LNCAP (cell line): ENCODE data around the gene TNK1.

Experiments used
- TF ChIP-seq, protein P1 (sequence below): fragments of 450-650 bp; IDR thresholded peaks from 2 replicates; pipeline ENCODE4 v1.5.1; 2017; ENCODE audit warnings: mild to moderate bottlenecking

Gene TNK1

GRCh38 chr17:7426203-7426863, 45.4 kb downstream of the TNK1 start:
- TF ChIP-seq, protein P1, sequence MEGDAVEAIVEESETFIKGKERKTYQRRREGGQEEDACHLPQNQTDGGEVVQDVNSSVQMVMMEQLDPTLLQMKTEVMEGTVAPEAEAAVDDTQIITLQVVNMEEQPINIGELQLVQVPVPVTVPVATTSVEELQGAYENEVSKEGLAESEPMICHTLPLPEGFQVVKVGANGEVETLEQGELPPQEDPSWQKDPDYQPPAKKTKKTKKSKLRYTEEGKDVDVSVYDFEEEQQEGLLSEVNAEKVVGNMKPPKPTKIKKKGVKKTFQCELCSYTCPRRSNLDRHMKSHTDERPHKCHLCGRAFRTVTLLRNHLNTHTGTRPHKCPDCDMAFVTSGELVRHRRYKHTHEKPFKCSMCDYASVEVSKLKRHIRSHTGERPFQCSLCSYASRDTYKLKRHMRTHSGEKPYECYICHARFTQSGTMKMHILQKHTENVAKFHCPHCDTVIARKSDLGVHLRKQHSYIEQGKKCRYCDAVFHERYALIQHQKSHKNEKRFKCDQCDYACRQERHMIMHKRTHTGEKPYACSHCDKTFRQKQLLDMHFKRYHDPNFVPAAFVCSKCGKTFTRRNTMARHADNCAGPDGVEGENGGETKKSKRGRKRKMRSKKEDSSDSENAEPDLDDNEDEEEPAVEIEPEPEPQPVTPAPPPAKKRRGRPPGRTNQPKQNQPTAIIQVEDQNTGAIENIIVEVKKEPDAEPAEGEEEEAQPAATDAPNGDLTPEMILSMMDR, result no peak

DNA sequence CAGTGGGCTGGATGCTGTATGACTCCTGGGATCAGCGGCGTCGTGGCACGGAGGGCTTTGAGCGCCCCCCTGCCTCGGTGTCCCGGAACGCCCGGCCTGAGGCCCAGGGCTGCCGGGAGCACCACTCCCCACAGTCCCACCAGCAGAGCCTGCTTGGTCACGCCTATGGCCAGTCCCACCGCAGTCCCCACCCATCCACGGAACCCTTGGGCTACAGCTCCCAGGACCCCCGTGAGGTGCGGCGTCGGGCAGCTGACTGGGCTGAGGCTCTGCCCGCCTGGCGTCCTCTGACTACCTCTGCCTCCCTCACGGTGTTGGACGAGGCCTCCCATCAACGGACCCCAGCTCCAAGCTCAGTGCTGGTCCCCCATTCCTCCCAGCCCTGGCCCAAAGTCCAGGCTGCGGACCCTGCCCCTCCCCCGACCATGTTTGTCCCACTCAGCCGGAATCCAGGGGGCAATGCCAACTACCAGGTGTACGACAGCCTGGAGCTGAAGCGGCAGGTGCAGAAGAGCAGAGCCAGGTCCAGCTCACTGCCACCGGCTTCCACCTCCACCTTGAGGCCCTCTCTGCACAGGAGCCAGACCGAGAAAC, 46.1 kb downstream of the TNK1 start:
- TF ChIP-seq, protein P1, result no peak

DNA sequence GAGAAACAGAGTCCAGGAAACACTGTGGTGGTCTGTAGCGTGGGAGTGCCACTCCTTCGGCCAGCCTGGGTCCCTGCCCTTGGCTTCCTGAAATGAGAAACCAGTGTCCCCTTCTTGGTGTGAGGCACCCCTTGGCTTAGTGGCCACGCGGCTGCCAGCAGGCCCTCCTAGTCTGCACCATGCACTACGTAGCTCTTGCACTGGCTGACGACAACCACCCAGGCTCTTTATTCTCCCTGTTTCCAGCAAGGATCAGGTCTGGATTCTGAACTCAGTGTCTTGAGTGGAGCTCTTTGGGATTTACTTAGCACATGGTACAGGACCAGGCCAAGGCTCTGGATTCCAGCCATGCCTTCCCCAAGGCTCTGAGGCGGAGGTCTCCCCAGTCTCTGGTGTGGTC, 46.7 kb downstream of the TNK1 start:
- TF ChIP-seq, protein P1, result no peak

GRCh38 chr17:7428557-7428956, 47.7 kb downstream of the TNK1 start, which contains the start of gene SPEM3:
Gene SPEM3 (plus strand): TSS chr17:7428857. CDS start chr17:7428903, 46 bp downstream.
- TF ChIP-seq, protein P1, result no peak

- TF ChIP-seq, protein P1, result no peak
These were observed 48.8 kb downstream of the TNK1 start for GRCh38 chr17:7429722-7430121.

DNA sequence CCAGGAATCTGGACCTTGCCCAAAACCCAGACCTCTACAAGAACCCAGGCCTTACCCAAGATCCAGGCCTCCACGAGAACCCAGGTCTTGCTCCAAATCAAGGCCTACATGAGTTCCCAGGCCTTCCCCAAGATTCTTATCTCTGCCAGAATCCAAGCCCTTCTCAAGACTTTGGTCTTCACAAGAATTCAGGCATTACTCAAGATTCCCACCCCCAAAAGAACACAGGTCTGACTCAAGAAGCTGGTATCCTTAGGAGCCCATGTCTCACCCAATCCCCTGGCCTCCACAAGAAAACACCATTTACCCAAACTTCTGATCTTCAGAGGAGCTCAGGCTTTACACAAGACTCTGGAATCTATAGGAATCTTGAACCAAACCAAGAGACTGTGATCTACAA, 50.3 kb downstream of the TNK1 start:
- TF ChIP-seq, protein P1, result no peak

GRCh38 chr17:7432296-7432695, 51.4 kb downstream of the TNK1 start:
- TF ChIP-seq, protein P1, result no peak
